Fibroblast of mammary gland (primary cell): ENCODE measurements around the gene FGF22.
A peak's percentile ranks its signal among the peaks of the same experiment; 100 is the strongest.

Experiments used
- DNase-seq: peaks from one replicate; pipeline ENCODE4 v3.0.0-alpha.2; 2010; ENCODE audit warnings: low read depth
- H3K4me3 ChIP-seq: 2 replicates; pipeline ENCODE4 v1.5.1; 2011; ENCODE audit warnings: low read depth, mild to moderate bottlenecking, low read length, moderate library complexity; ENCODE audit not compliant: control insufficient read depth
- CTCF ChIP-seq: conservative IDR thresholded peaks from 2 replicates; pipeline ENCODE4 v1.5.1; 2011; ENCODE audit warnings: low read depth, low read length, inconsistent platforms; ENCODE audit not compliant: control insufficient read depth, insufficient read depth

The FGF22 gene

GRCh38 chr19:633068-633785, 6.5 kb upstream of the FGF22 start, which contains the start of gene POLRMT:
POLRMT (minus strand) TSS chr19:633537; CDS start chr19:633512, 25 bp downstream.
- TF ChIP-seq CTCF, result no peak
- peak within 1 kb of the TSS; percentile 86 for H3K4me3 ChIP-seq
- peak; percentile 98 for DNase-seq

- no peak for TF ChIP-seq CTCF
- peak overlapping the region; percentile 86 for H3K4me3 ChIP-seq
- DNase-seq, result no peak
These were observed 5.7 kb upstream of the FGF22 start for GRCh38 chr19:633786-634639.

- DNase-seq, result no peak
- no peak for TF ChIP-seq CTCF
- H3K4me3 ChIP-seq, result no peak overlapping the region
These were observed 4.6 kb upstream of the FGF22 start for GRCh38 chr19:634975-635652.

GRCh38 chr19:638906-639252, 800 bp upstream of the FGF22 start:
- no peak for TF ChIP-seq CTCF
- no peak for DNase-seq
- H3K4me3 ChIP-seq, result peak overlapping the region; percentile 38

GRCh38 chr19:640161-640558, 481 bp downstream of the FGF22 start:
- no peak for DNase-seq
- TF ChIP-seq CTCF, result no peak
- H3K4me3 ChIP-seq, result no peak overlapping the region

- no peak overlapping the region for H3K4me3 ChIP-seq
- DNase-seq, result no peak
- TF ChIP-seq CTCF, result no peak
These were observed 1.0 kb downstream of the FGF22 start for GRCh38 chr19:640606-641189.
